ENCODE results near the gene MIA2. TPM values are rescaled to one million over a fixed set of nuclear protein-coding genes. Genes with fewer than 3 reads are reported as not detected.
"Not testable (repeated sequence)": the region's sequence is repeated elsewhere in the genome, so short reads cannot be mapped to it uniquely, and the experiment has no call there.

MIA2 gene
- total and polyA plus RNA-seq, 4 donors = 24.9 to 32.2 (median 28.3) TPM

- Histone ChIP-seq H3K36me3 (ENCODE audit: control insufficient read depth in 4 of 4, insufficient read depth in 4 of 4, low read length in 4 of 4) (no peaks in the 10 kb centered on the region), H3K9me3 (ENCODE audit: control insufficient read depth in 4 of 4, insufficient read depth in 3 of 4, low read length in 3 of 4) (no peaks in the 10 kb centered on the region), H3K4me3 (no peak overlapping the region), H3K4me1 (ENCODE audit: control insufficient read depth in 5 of 5, insufficient read depth in 5 of 5, low read length in 5 of 5) (no peaks in the 10 kb centered on the region), H3K27ac (ENCODE audit: low read depth in 1 of 2, low read length in 1 of 2) (no peak overlapping the region), H3K27me3 (ENCODE audit: control insufficient read depth in 3 of 3, insufficient read depth in 3 of 3, low read length in 2 of 3) (no peaks in the 10 kb centered on the region), H3K9ac (ENCODE audit: insufficient read depth in 1 of 2, low read length in 2 of 2) (no peak overlapping the region)
- TF ChIP-seq CTCF (IDR thresholded peaks at IDR 0.05; ENCODE audit: control extremely low read depth, extremely low read depth) = no peak
- 69 to 89% methylated on average over 5 of the region's 5 CpGs for WGBS, 2 donors
- DNase-seq (no peak), ATAC-seq (ENCODE audit: insufficient read depth, low FRiP score) (no peak)
Measured at GRCh38 chr14:39230416-39231035, 3.2 kb upstream of the MIA2 start.

GRCh38 chr14:39231751-39232553, 1.8 kb upstream of the MIA2 start:
- H3K27me3 ChIP-seq (ENCODE audit: control insufficient read depth in 3 of 3, insufficient read depth in 3 of 3, low read length in 2 of 3); H3K27ac ChIP-seq (ENCODE audit: low read depth in 1 of 2, low read length in 1 of 2); H3K36me3 ChIP-seq (ENCODE audit: control insufficient read depth in 4 of 4, insufficient read depth in 4 of 4, low read length in 4 of 4); ATAC-seq (ENCODE audit: insufficient read depth, low FRiP score); H3K4me1 ChIP-seq (ENCODE audit: control insufficient read depth in 5 of 5, insufficient read depth in 5 of 5, low read length in 5 of 5); H3K9me3 ChIP-seq (ENCODE audit: control insufficient read depth in 4 of 4, insufficient read depth in 3 of 4, low read length in 3 of 4); H3K4me3 ChIP-seq; H3K9ac ChIP-seq (ENCODE audit: insufficient read depth in 1 of 2, low read length in 2 of 2): not testable (repeated sequence)
- 84 to 86% methylated on average over 11 of the region's 11 CpGs for WGBS, 2 donors
- TF ChIP-seq CTCF (IDR thresholded peaks at IDR 0.05; ENCODE audit: control extremely low read depth, extremely low read depth) = peak; percentile 10
- peak in 2 of 3 donors; percentile 23 to 34 for DNase-seq

- Histone ChIP-seq H3K36me3 (ENCODE audit: control insufficient read depth in 4 of 4, insufficient read depth in 4 of 4, low read length in 4 of 4) (no peaks in the 10 kb centered on the region), H3K27ac (ENCODE audit: low read depth in 1 of 2, low read length in 1 of 2) (no peak overlapping the region), H3K9ac (ENCODE audit: insufficient read depth in 1 of 2, low read length in 2 of 2) (no peak overlapping the region), H3K4me3 (no peak overlapping the region), H3K4me1 (ENCODE audit: control insufficient read depth in 5 of 5, insufficient read depth in 5 of 5, low read length in 5 of 5) (no peaks in the 10 kb centered on the region), H3K9me3 (ENCODE audit: control insufficient read depth in 4 of 4, insufficient read depth in 3 of 4, low read length in 3 of 4) (no peaks in the 10 kb centered on the region), H3K27me3 (ENCODE audit: control insufficient read depth in 3 of 3, insufficient read depth in 3 of 3, low read length in 2 of 3) (no peaks in the 10 kb centered on the region)
- ATAC-seq (ENCODE audit: insufficient read depth, low FRiP score) = peak; percentile 51
- WGBS, 2 donors = 66 to 68% methylated on average over 12 of the region's 12 CpGs
- no peak for TF ChIP-seq CTCF (IDR thresholded peaks at IDR 0.05; ENCODE audit: control extremely low read depth, extremely low read depth)
- peak in 1 of 3 donors; percentile 24 for DNase-seq
Measured at GRCh38 chr14:39232554-39233415, 930 bp upstream of the MIA2 start.

- H3K9me3 ChIP-seq (ENCODE audit: control insufficient read depth in 4 of 4, insufficient read depth in 3 of 4, low read length in 3 of 4); H3K9ac ChIP-seq (ENCODE audit: insufficient read depth in 1 of 2, low read length in 2 of 2); H3K27ac ChIP-seq (ENCODE audit: low read depth in 1 of 2, low read length in 1 of 2); H3K36me3 ChIP-seq (ENCODE audit: control insufficient read depth in 4 of 4, insufficient read depth in 4 of 4, low read length in 4 of 4); H3K27me3 ChIP-seq (ENCODE audit: control insufficient read depth in 3 of 3, insufficient read depth in 3 of 3, low read length in 2 of 3); DNase-seq; H3K4me3 ChIP-seq; ATAC-seq (ENCODE audit: insufficient read depth, low FRiP score); H3K4me1 ChIP-seq (ENCODE audit: control insufficient read depth in 5 of 5, insufficient read depth in 5 of 5, low read length in 5 of 5): not testable (repeated sequence)
- WGBS, 2 donors = 90 to 97% methylated on average over 5 of the region's 5 CpGs
Measured at GRCh38 chr14:39234986-39235385, 1.3 kb downstream of the MIA2 start.

GRCh38 chr14:39235466-39235865, 1.8 kb downstream of the MIA2 start:
- H3K27ac ChIP-seq (ENCODE audit: low read depth in 1 of 2, low read length in 1 of 2); H3K36me3 ChIP-seq (ENCODE audit: control insufficient read depth in 4 of 4, insufficient read depth in 4 of 4, low read length in 4 of 4); ATAC-seq (ENCODE audit: insufficient read depth, low FRiP score); H3K27me3 ChIP-seq (ENCODE audit: control insufficient read depth in 3 of 3, insufficient read depth in 3 of 3, low read length in 2 of 3); H3K9me3 ChIP-seq (ENCODE audit: control insufficient read depth in 4 of 4, insufficient read depth in 3 of 4, low read length in 3 of 4); H3K4me3 ChIP-seq; H3K4me1 ChIP-seq (ENCODE audit: control insufficient read depth in 5 of 5, insufficient read depth in 5 of 5, low read length in 5 of 5); H3K9ac ChIP-seq (ENCODE audit: insufficient read depth in 1 of 2, low read length in 2 of 2); DNase-seq: not testable (repeated sequence)

Measured in lung (tissue), 12 donors.